HG03457 (cell line): ENCODE results near the gene ARHGAP10.

Experiments
- ATAC-seq: cut with Tn5 transposase; IDR thresholded peaks from one replicate; pipeline ENCODE4 v1.9.1; 2021; ENCODE audit warnings: moderate number of reproducible peaks; ENCODE audit not compliant: unreplicated experiment

The ARHGAP10 gene

DNA sequence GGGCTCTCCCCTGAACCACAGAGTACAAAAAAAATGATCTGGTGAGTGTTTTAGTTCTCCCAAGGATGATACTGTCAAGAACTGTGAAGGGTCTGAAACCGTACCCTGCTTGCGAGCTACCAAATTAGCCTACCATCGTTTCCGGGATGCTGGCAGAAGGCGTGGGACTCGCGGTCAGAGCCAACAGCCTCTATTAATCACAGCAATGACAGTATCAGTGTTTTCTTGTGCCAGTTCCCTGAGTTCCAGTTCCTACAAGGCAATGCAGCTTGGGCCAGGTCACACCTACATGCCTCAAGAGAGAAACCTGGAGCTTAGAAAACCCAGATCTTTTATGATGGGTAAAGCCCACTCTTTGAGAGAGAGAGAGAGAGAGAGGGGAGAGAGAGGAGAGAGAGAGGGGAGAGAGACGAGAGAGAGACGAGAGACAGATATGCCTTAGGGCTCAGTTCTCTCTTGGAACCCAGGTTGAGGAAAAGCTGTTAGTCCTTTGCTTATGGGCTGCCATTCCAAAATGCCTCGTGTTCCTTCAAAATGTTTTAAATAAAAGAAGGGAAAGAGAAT, 327.8 kb downstream of the ARHGAP10 start:
- ATAC-seq = no peak

DNA sequence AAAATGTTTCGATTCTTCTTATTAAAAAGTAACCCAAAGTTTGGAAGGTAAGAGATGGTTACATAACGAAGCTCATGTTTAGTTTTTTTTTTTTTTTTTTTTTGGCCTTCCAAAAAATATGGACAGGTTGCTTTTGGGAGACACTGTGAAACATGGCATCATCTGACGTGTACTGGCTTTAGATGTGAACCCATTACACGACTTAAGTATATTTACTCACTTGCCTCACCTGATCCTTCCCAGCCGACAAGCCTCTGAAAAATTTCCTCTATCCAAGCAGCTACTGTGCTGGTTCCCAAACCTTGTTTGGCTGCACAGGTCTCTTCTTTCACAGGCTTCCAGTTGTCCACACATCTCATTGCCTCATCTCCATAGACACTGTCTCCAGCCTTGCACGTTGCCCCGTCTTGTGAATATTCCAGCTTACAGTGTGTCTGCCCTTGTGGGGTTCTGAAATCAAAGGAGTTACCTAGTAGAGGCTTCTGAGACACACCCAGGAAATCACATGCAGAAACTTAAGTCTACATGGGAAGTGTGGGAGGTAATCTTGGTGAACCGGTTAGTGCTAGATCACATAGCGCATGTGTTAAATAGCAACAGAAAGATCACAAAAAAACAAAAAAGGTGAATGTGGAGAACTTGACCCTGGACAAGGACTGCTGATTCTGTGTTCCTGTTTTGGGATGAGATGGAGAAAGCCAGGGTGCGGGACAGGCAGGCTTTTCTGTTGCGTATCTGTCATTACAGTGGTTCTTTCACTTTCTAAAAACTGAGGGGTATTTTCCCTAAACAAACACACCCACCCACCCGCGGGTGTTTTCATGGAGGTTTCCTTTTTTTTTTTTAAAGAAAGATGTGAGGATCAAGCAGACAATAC, 328.6 kb downstream of the ARHGAP10 start:
- no peak for ATAC-seq

DNA sequence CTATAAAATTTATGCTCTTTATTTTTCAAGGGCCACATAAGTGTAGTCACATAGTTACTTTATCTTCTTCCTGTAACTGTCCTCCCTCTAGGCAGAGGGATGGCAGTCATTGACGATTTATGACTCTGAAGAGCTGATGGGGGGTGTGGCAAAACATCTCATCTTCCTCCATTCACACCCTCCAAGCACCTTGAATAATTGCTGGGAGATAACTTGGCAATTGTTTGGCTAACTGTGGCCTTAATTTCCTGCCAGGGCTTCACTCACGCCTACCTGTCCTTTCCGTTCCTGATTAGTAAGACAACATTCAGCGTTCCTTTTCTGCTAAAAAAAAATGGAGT, 329.2 kb downstream of the ARHGAP10 start:
- ATAC-seq = no peak

DNA sequence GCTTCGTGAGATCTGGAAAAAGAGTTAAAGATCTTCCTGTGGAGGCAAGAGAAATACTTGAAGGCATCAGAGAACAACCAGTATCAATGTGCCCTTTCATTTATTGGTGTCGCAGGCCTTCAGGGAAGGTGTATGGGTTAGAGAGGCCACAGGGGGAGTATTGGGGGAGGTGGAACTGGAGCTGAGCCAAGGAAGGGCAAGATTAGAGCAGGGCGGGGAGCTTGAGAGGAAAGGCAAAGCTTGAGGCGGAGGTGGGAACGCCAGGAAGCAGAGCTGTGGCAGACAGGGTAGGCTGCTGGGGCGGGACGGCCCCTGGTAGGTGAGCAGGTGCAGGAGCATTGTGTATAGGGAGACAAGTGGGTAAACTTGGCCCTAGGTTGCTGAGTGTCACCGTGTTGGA, 329.9 kb downstream of the ARHGAP10 start:
- ATAC-seq = no peak

DNA sequence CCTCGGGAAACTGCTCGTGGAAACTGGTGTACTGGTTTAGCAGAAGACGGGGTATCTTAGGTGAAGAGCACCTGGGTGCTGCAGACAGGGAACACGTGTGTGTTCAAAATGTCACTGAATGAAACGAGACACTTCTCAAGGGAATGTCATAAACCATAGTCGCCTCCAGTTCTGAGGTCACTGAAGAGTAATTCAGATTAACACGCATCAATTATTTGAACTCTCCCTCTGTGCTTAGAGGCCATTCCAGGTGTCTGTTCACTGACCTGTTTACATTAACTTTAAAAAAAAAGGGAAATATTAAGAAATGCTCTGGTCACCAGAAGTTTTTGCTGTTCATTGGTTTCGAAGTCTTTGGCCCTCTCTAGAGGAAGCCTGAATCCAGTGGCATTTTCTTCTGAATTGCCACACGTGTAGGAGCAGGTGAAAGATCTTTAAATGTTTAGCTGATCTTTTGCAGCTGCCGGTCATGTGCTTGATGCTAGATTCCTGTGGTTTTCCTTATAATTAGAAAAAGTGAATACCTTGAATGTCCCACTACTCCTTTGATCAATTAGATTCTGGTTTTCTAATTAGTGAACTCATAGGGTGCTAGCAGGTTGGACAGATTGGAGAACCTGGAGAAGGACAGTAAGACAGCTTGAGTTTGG, 330.5 kb downstream of the ARHGAP10 start:
- ATAC-seq = no peak

DNA sequence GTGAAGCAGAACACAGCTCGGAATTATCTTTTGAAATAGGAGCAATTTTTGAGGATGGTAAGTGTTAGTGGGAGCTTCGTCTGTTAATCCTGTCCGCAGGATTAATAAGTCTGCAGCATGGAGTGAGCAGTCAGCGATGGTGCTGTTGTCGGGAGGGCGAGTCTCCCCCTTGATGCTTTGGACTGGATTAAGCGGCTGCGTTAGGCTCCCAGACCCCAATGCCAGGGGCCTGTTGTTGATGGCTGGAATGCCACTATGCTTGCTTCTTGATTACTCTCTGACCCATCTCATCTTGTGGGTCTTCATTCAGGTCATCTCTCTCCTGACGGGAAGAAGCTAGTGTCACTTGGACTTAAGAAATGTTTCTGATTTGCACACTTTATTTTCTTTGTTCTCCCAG, 332.6 kb downstream of the ARHGAP10 start:
- no peak for ATAC-seq

DNA sequence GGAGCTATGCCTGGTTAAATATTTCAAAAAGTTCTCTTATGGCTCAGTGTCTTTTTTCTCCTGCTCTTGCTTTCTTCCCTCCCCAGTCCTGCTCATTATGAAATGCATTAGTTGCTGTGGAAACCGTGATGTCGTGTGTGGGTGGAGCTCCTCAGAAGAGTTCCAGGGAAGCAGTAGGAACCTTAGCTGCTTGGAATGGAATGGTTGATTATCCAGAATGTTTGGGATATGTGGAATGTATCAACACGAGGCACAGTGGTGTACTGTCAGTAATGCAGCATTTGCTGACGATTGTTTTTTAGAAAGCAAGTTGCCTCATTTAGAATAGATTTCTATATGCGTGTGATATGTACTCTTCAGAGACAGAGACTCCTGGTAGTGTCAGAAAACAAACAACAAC, 333.2 kb downstream of the ARHGAP10 start:
- ATAC-seq = no peak

DNA sequence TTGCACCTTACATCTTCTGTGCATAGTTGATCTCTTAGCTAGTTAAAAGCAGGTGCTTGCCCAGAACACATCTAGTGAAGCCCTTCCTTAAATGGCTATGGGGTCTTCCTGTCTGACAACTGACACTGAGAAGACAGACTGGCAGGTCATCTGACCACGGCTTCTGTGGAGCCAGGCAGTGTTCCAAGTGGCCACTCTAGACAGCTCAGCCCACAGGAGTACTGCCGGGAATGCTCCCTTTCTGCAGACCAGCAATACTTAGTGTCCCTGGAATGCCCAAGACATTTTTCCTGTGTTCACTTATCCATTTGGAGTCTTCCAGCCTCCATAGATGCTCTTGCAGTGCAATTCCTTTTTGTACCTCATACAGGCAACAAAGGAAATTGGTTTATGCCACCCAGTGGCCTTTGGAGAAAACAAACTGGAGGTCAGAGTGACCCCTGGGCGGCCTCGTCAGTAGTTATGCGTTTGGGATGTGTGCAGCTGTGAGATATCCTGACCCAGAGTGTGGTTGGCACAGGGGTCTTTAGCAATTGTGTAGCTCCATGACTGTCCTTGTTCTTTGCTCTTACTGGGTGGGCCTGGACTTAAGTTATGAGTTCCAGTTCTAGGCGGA, 335.5 kb downstream of the ARHGAP10 start:
- no peak for ATAC-seq

DNA sequence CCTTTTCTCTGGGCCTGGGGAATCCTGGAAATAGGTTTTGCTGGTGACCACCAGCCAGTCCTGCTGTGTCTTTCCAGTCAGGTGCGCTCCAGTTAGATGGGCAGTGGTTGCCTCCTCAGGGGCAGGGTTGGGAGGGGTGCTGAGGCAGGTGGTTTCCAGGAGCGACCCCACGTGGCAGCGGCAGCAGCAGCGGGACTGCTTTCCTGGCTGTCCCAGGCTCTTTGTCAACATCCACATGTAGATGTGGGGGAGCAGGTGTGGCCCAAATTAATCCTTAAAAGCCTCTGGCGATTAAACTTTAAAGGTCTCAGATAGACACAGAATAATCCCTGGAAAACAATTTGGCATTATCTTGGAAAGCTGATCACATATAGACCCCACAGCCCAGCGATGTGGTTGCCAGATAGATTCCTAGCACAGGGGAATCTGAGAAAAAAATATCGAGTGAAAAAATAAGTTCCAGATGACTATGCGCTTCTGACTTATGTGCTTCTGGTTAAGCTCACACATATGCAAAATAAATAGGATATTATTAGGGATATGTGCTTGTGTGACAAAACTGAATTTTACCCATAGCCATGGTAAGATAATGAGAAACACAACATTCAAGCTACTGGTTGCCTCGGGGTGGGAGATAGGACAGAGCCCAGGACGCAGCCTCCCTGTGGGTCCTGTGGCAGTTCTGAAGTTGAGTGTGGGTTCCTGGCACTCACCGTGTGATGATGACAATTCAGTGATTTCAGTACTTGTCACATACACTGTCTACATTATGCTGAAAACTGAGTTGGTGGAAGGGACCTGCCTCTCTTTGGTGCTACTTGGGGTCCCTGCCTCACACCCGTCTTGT, 336.4 kb downstream of the ARHGAP10 start:
- ATAC-seq = no peak

DNA sequence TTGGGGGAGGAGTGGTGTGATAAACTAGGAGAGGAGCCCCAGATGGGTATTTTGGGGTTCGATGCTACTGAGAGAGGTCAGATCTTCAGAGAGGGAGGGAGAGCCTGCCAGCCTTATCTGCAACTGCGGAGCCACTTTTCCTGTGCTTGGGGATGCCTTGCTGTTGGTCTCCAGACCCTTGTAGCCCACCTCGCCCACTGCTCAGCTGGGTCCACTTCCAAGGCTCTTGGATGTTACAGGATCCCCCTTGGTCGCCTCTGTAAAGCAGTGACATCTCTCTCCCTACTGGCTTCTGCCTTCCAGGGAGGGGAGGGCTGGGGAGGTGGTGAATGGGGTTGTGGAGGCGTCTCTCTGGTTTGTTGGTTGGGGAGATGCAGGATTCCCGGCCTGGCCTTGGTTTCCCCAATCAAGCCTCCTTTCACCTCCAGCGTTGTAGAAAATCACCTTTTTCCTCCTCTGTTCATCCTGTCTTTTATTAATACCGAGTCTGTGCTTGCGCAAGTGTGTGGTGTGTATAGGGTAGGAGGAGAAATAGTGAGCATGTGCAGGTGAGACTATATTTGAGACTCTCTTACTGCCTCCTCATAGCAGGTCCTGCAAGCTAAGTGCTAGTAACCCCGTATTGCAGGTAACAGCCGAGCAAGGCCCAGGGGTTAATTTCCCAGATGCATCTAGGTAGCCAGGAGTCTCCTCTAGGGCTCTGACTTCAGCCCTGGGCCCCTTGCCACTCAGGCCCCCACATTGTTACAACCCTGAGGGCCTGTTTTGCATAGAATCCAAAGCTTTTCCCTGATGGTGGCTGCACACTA, 337.4 kb downstream of the ARHGAP10 start:
- no peak for ATAC-seq

DNA sequence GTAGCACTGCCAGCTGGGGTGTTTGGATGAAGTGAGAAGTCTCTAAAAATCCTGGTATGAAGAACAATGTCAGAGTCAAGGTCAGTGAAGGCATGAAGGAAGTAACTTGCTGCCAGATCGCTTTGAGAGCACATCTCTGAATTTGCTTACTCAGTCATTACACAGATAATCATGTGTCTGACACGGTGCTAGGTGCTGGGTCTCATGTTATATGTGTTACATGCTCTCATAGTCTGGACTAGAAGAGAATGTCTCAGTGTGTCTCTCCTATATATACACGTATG, 337.9 kb downstream of the ARHGAP10 start:
- ATAC-seq = no peak

DNA sequence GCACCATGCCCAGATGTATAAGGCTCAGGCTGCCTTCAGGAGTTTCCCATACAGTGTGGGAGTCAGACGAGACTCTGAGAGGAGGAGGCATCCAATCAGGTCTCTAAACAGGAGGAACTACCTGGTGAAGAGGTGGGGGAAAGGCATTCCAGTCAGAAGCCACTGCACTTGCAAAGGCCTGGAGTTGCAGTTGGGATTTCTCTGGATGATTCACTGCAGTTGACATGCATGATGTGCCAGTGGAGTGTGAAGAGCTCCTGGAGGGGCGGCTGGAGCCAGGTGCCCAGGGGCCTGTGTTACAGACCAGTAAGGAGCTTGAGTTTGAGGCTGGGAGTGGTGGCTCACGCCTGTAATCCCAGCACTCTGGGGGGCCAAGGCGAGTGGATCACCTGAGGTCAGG, 339.1 kb downstream of the ARHGAP10 start:
- no peak for ATAC-seq

DNA sequence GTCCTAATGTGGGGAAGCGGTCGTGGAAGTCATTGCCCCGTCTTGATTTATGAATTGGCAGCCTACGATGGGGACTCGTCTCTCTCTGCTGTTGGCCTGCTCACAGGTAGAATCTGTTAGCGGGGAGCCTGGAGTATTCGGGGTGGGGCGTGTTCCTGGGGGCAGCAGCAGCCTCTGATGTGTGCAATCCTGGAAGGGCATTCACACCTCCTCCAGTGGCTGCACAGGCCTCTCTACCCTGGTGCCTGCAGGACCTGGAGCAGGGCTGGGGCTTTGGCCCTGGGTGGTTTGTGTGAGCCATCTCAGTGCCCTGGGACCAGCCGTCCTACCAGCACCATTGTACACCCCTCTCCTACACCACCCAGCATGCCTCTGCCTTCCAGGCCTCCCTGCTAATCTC, 340.9 kb downstream of the ARHGAP10 start:
- no peak for ATAC-seq

DNA sequence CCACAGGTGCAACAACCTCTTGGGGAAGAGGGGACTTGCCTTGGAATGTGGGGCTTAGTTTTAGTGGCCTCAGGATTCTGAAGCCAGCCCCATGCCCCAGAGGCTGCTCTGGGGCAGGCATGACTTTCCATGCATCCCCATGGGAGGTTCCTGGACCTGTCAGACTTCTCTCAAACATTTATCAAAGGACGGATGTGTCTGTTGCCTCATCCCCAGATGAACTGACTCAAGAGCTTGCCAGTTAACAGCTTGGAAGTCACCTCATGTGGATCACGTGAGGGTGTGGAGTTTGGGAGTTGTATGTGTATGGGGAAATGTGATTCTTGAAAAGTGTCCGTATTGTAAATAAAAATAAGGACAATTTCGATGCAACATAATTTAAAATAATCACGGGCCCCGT, 341.5 kb downstream of the ARHGAP10 start:
- no peak for ATAC-seq

DNA sequence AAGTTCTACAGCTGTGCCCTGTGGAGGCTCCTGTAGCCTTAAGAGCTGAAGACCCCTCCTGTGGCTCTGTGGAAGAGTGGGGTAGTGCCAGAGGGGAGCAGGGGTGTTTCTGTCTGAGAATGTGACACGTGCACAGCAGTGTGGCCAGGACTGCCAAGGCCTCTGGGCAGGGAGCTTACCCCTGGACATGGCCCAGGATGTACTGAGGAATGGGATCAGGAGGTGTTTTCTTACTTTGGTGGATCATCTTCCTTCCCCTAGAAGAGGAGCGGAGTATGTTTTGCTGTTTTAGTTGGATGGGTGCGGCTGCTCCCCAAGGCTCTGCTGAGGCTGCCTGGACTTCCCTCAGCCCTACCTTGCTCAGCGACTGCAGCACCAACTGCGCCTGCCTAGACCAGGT, 342.6 kb downstream of the ARHGAP10 start:
- ATAC-seq = no peak

DNA sequence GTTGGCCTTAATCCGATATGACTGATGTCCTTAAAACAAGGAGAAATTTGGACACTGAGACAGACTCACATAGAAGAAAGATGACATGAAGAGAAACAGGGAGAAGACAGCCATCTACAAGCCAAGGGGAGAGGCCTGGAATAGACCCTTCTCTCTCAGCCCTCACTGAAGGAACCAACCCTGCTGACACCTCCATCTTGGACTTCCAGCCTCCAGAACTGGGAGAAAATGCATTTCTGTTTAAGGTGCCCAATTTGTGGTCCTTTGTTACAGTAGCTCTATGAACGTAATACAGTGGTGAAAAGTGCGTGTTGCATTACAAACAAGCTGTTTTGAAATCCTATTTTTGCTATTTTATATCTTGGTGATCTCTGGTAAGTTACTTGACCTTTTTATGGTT, 343.6 kb downstream of the ARHGAP10 start:
- no peak for ATAC-seq

DNA sequence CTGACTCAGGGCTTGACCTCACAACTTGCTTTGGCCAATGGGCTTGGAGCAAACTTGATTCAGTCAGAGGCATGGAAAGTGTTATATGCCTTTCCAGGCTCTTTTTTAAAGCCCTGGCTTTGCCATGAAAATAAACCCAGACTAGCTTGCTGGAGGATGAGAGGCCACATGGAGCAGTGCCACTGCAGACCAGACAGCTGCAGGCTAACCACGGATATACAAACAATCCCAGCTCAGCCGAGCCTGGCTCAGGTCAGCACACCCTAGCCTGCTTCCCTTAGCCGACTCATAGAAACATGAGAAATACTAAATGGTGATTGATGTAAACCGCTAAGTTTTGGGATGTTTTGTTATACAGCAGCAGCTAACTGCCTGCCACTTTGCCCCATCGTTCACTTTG, 345.1 kb downstream of the ARHGAP10 start:
- ATAC-seq = no peak

DNA sequence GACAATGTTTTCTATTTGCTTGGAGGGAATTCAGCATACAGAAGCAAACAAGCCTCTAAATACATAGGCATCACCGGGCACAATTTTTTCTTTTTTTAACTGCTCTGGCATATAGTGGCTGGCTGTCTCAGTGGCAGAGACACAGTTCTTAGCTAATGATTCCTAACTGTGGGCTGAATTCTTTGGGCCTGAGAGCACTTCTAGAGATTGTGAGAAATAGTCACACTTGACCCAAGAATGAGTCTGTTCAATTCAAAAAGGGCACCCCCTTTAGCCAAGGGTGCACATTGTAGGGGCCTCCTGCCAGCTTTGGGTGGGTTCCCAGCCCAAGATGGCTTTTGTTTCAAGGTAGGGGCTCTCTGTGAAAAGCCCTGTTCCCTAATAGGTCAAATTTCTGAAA, 345.7 kb downstream of the ARHGAP10 start:
- ATAC-seq = no peak

DNA sequence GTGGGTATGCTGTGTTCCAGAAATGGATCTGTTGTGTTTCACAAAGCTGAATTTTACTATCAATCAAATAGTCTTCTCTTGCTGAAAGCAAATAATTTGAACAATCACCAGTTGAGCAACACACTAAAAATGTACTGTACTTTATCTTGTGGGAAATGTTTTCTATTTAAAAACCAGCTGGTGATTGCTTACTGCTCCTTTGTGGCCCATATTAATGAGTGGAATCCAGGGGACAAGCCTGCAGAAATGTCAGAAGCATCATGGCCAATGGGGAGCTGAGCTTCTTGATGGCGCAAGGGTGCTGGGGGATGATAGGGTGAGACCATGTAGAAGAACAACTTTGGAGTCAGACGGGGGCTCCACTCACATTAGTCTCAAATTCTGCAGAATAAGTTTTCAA, 346.2 kb downstream of the ARHGAP10 start:
- ATAC-seq = no peak

DNA sequence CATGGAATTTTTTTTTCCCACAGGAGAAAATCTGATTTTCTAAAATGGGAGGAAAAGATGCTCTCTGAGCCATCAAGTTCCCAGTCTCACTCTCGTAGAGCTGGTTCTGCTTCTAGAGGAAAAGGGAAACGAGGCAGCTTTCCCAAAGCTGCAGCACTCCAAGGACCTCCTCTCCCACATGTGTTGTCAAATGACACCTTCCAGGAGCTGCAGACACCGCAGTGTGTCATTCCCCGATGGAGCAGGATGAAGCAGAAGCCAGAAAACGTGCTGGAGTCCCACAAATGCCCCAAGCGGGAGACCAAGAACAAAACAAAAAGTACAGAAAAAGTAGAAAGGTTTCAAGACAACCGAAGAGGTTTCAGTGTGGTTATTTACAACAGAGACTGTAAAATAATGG, 348.1 kb downstream of the ARHGAP10 start:
- no peak for ATAC-seq
